Right lobe of liver (tissue), 6 donors: ENCODE data around the gene ASF1B. TPM values are rescaled to one million over a fixed set of nuclear protein-coding genes. Genes with fewer than 3 reads are reported as not detected.

Experiments used
- ATAC-seq, 4 donors: fragments of 200-7000 bp; cut with Tn5 transposase; one replicate each; pipeline ENCODE4 v1.9.1; 2020; ENCODE audit warnings: mild to moderate bottlenecking in 4 of 4, moderate library complexity in 4 of 4
- DNase-seq, 3 donors: peaks; one replicate each; pipeline ENCODE4 v3.0.0-alpha.2; 2020
- H3K27ac ChIP-seq, 3 donors: fragments of 200-600 bp; one replicate each; pipeline ENCODE4 v1.8.0; 2022
- H3K27me3 ChIP-seq, 2 donors: fragments of 200-600 bp; one replicate each; pipeline ENCODE4 v1.8.0; 2022
- H3K36me3 ChIP-seq, 4 donors: fragments of 200-600 bp; sonication (generic) in 1 of 4; one replicate each; pipeline versions ENCODE4 v1.5.1 to v1.8.0; 2017 to 2022; ENCODE audit warnings: control low read depth in 1 of 4
- H3K4me1 ChIP-seq, 4 donors: fragments of 200-600 bp; sonication (generic) in 1 of 4; one replicate each; pipeline versions ENCODE4 v1.5.1 to v1.8.0; 2017 to 2022; ENCODE audit warnings: control low read depth in 1 of 4
- H3K4me3 ChIP-seq, 3 donors: fragments of 200-600 bp; one replicate each; pipeline ENCODE4 v1.8.0; 2022
- H3K9me3 ChIP-seq, 4 donors: fragments of 200-600 bp; sonication (generic) in 1 of 4; one replicate each; pipeline versions ENCODE4 v1.5.1 to v1.8.0; 2017 to 2022; ENCODE audit warnings: control low read depth in 1 of 4
- POLR2A ChIP-seq: fragments of 450-650 bp; IDR thresholded peaks from one replicate; pipeline ENCODE4 v1.6.1; 2017; ENCODE audit warnings: antibody characterized with exemption, mild to moderate bottlenecking
- WGBS: methylation state at CpG from one replicate; pipeline ENCODE4 v1.1.6; 2018; ENCODE audit warnings: low coverage, low lambda C conversion rate; ENCODE audit not compliant: insufficient coverage; ENCODE audit errors: missing lambda C conversion rate; 5-methylcytosine and 5-hydroxymethylcytosine counted together
- intact Hi-C, 2 donors: fragments of 100-400 bp; cut with DNase I; formaldehyde crosslinking; loops; one replicate each; pipeline versions ENCODE4 v1.11.2 to v1.14.1; 2022
- total RNA-seq, 6 experiments: library from RNA; depleted of rRNA in 2 of 6; stranded (reverse); fragments of >200 nt in 2 of 6; fragmentation: NEBNext Ultra II Directional in 3 of 6; extraction: Animal tissue kit (Norgen Biotek cat#: 25700) in 3 of 6; gene quantifications; one replicate each; pipeline versions ENCODE4 v1.1.0 to v1.2.4, GENCODE V29; 2016 to 2023
- TF ChIP-seq, protein P1 (sequence below), 4 donors: fragments of 200-600 bp in 3 of 4; fragments of 450-650 bp in 1 of 4; IDR thresholded peaks; one replicate each; pipeline versions ENCODE4 v1.5.1 to v1.8.0; 2016 to 2022; ENCODE audit warnings: antibody characterized with exemption in 4 of 4, mild to moderate bottlenecking in 2 of 4
- donor health status: DM: no; HTN: yes; CAD: no.
- donor health status: DM: no; HTN: no; CAD: no.
- donor health status: DM: no; HTN: no; CAD: no.
- donor health status: DM: no; HTN: yes; CAD: no.
- donor health status: DM: no; HTN: yes; CAD: no.

The ASF1B gene
- total RNA-seq, 6 experiments from 2014 or later: 0.24 to 5.3 (median 0.61) TPM

DNA sequence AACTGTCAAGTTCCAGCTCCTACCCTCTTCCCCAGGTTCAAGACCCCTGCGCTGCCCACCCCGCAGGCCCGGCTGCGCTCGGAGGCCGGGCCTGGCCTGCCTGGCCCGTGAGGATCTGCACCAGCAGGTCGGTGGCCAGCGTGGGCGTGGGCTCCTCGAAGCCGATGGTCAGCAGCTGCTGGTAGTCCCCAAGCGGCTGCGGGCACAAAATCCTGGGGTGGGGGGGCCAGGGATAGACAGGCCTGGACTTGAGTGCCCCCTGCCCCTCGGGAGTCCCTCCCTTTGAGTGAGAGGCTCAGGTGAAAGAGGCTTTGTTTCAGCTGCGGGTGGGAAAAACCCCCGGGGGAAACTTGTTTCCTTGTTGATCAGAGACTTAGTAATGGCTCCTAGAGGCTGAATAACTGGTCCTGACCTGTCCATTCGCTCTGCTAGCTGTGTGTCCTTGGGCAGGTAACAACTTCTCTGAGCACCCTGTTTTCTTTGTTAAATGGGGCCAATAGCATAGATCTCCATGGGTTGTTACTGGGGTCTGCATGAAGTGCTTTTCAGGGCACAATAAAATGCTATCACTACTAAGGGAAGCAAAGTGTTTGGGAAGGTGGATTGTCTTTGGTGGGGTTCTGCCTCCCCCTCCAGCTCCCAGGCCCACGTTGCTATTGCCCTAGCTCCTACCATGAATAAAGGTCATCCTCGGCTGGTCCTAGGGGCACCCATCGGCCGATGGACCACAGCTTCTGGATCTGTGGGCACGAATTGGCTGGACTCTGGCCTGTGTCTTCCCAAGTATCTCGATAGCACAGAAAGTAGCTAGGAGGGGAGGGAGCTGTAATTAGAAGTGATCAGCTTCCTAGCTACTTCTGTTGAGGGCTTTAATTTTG, 54.4 kb downstream of the ASF1B start:
- ATAC-seq (peak in 1 of 4 donors; percentile 1), DNase-seq (peak in 2 of 3 donors; percentile 60 to 73)
- Histone ChIP-seq H3K9me3 (no peaks in the 10 kb centered on the region), H3K4me3 (peak overlapping the region; percentile 61 to 78 (median 73)), H3K36me3 (no peaks in the 10 kb centered on the region), H3K27me3 (no peaks in the 10 kb centered on the region), H3K27ac (peak overlapping the region; percentile 76 to 91 (median 87)), H3K4me1 (peaks cover 0 to 25% (median 0%) of the 10 kb centered on the region in 4 donors)
- no peak for TF ChIP-seq POLR2A
- TF ChIP-seq, protein P1, sequence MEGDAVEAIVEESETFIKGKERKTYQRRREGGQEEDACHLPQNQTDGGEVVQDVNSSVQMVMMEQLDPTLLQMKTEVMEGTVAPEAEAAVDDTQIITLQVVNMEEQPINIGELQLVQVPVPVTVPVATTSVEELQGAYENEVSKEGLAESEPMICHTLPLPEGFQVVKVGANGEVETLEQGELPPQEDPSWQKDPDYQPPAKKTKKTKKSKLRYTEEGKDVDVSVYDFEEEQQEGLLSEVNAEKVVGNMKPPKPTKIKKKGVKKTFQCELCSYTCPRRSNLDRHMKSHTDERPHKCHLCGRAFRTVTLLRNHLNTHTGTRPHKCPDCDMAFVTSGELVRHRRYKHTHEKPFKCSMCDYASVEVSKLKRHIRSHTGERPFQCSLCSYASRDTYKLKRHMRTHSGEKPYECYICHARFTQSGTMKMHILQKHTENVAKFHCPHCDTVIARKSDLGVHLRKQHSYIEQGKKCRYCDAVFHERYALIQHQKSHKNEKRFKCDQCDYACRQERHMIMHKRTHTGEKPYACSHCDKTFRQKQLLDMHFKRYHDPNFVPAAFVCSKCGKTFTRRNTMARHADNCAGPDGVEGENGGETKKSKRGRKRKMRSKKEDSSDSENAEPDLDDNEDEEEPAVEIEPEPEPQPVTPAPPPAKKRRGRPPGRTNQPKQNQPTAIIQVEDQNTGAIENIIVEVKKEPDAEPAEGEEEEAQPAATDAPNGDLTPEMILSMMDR (IDR thresholded peaks at IDR 0.05): no peak
- intact Hi-C loops: loop anchor here in 1 of 2 donors (10.0 kb wide), 1 partner anchor 53 kb away; the partner anchor contains the start of gene ASF1B
- WGBS: 9% methylated on average over 7 of the region's 24 CpGs

DNA sequence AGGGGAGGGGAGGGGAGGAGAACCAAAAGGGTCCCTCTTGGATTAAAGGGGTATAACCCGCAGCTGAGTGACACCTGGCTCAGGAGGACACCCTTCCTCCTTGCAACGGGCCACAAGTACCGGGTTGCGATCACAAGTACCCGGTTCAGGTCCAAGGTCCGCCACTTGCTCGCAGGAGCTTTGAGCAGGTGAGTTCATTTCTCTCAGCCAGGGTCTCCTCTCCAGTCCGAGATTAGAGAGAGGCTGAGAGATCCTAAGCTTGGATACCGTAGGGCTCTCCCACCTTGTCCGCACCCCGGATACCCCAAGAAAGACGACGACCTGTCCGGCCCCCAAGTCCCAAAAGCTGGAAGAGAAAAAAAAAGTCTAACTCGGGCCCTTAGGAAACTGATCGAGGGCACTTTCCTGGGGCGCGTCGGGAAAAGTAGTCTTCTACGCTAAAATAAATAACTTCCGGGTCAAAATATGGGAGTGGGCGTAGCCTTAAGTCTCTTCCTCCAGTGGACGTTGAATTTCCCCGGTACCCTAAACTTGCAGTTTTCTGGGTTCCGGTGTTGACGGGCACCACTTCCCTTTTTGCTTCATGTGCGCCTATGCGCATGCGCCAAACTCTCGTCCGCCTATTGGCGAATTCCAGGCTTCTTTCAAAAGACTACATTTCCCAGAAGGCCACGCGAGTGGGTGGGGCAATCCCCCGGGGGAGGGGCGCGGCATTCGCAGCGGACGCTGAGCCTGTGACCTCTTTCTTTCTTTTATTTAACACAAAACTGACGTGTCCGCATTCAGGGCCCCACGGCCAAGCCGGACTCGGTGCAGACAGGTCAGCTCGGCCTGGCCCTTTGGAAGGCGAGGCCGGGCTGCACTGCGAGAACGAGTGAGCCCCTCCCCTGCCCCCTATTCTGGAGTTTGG, 55.2 kb downstream of the ASF1B start:
- TF ChIP-seq, protein P1 (IDR thresholded peaks at IDR 0.05): peak in 1 of 4 donors; percentile 4
- TF ChIP-seq POLR2A: peak; percentile 87
- Histone ChIP-seq H3K27me3 (no peaks in the 10 kb centered on the region), H3K4me1 (peaks cover 0 to 25% (median 0%) of the 10 kb centered on the region in 4 donors), H3K9me3 (no peaks in the 10 kb centered on the region), H3K27ac (peak overlapping the region; percentile 87 to 91 (median 88)), H3K4me3 (peak overlapping the region; percentile 61 to 78 (median 73)), H3K36me3 (no peaks in the 10 kb centered on the region)
- DNase-seq (peak; percentile 98 to 99 (median 99)), ATAC-seq (peak; percentile 91 to 96 (median 94))
- WGBS: 0% methylated on average over 23 of the region's 50 CpGs
- intact Hi-C loops: loop anchor here in 1 of 2 donors (10.0 kb wide), 1 partner anchor 54 kb away; the partner anchor contains the start of gene ASF1B

DNA sequence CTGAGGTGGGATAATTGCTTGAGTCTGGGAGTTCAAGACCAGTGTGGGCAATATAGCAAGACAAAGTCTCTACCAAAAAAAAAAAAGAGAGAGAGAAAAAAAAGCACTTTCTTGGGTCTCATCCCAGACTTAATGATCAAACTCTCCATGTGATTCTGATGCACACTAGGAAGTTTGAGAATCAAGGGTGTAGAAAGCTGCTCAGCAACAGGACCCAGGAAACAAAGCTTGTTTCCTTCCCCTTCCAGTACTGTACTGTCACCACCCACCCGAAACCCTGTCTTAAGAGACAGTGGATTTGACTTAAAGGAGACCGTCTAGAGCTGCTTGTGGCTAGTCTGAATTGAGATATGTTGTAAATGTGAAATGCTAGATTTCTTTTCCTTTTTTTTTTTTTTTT, 58.0 kb downstream of the ASF1B start:
- Histone ChIP-seq H3K27ac (no peak overlapping the region), H3K4me1 (peaks cover 0 to 25% (median 3%) of the 10 kb centered on the region in 4 donors), H3K27me3 (no peaks in the 10 kb centered on the region), H3K4me3 (no peak overlapping the region), H3K36me3 (no peaks in the 10 kb centered on the region), H3K9me3 (no peaks in the 10 kb centered on the region)
- no peak for DNase-seq
- TF ChIP-seq, protein P1 (IDR thresholded peaks at IDR 0.05): no peak
- TF ChIP-seq POLR2A: no peak
- intact Hi-C loops: no loop called here
- ATAC-seq: no peak
- 65% methylated on average over 2 of the region's 2 CpGs for WGBS
